Effector memory CD4-positive, alpha-beta T cell (primary cell): ENCODE measurements around the gene SVIL.
"Not testable (repeated sequence)": the region's sequence is repeated elsewhere in the genome, so short reads cannot be mapped to it uniquely, and the experiment has no call there.

ENCODE experiments used
- DNase-seq, 3 donors: peaks; one replicate each; pipeline ENCODE4 v3.0.0-alpha.2; 2020
- H3K27ac ChIP-seq: 2 replicates; pipeline ENCODE4 v1.7.0; 2013; ENCODE audit warnings: mild to moderate bottlenecking, low read length, moderate library complexity; ENCODE audit not compliant: insufficient read depth, poor library complexity, severe bottlenecking
- H3K27me3 ChIP-seq: replicated peaks from 2 replicates; pipeline ENCODE4 v1.7.0; 2013; ENCODE audit warnings: mild to moderate bottlenecking, low read length; ENCODE audit not compliant: insufficient read depth, control insufficient read depth, poor library complexity, severe bottlenecking
- H3K36me3 ChIP-seq: 2 replicates; pipeline ENCODE4 v1.7.0; 2013; ENCODE audit warnings: mild to moderate bottlenecking, low read length, moderate library complexity; ENCODE audit not compliant: control insufficient read depth, insufficient read depth
- H3K4me1 ChIP-seq: 2 replicates; pipeline ENCODE4 v1.7.0; 2013; ENCODE audit warnings: low read length, mild to moderate bottlenecking; ENCODE audit not compliant: control insufficient read depth, insufficient read depth, poor library complexity, severe bottlenecking
- H3K4me3 ChIP-seq: 2 replicates; pipeline ENCODE4 v1.7.0; 2013; ENCODE audit warnings: low read length, low read depth, mild to moderate bottlenecking; ENCODE audit not compliant: insufficient read depth, poor library complexity, severe bottlenecking
- H3K9me3 ChIP-seq: 2 replicates; pipeline ENCODE4 v1.7.0; 2013; ENCODE audit warnings: mild to moderate bottlenecking, low read length, moderate library complexity; ENCODE audit not compliant: control insufficient read depth

Gene SVIL

GRCh38 chr10:29583674-29584073 is 51.1 kb downstream of the SVIL start:
- H3K4me1 ChIP-seq = no peaks in the 10 kb centered on the region
- DNase-seq = no peak
- peaks cover 4% of the 10 kb centered on the region for H3K36me3 ChIP-seq
- H3K27ac ChIP-seq = no peak overlapping the region
- no peaks in the 10 kb centered on the region for H3K27me3 ChIP-seq
- no peaks in the 10 kb centered on the region for H3K9me3 ChIP-seq
- H3K4me3 ChIP-seq = no peak overlapping the region

GRCh38 chr10:29582769-29583168 is 52.0 kb downstream of the SVIL start:
- H3K9me3 ChIP-seq, H3K27ac ChIP-seq, DNase-seq, H3K4me3 ChIP-seq, H3K36me3 ChIP-seq, H3K27me3 ChIP-seq, H3K4me1 ChIP-seq: not testable (repeated sequence)

GRCh38 chr10:29579455-29579970 is 55.3 kb downstream of the SVIL start:
- no peaks in the 10 kb centered on the region for H3K27me3 ChIP-seq
- DNase-seq = no peak
- H3K27ac ChIP-seq = no peak overlapping the region
- H3K36me3 ChIP-seq = peaks cover 4% of the 10 kb centered on the region
- no peak overlapping the region for H3K4me3 ChIP-seq
- H3K4me1 ChIP-seq = no peaks in the 10 kb centered on the region
- H3K9me3 ChIP-seq = no peaks in the 10 kb centered on the region

- H3K9me3 ChIP-seq = no peaks in the 10 kb centered on the region
- no peak overlapping the region for H3K27ac ChIP-seq
- no peak for DNase-seq
- peaks cover 4% of the 10 kb centered on the region for H3K36me3 ChIP-seq
- no peaks in the 10 kb centered on the region for H3K27me3 ChIP-seq
- H3K4me3 ChIP-seq = no peak overlapping the region
- H3K4me1 ChIP-seq = no peaks in the 10 kb centered on the region
Observed at GRCh38 chr10:29578457-29578856, 56.3 kb downstream of the SVIL start.

- no peaks in the 10 kb centered on the region for H3K9me3 ChIP-seq
- no peak for DNase-seq
- no peak overlapping the region for H3K27ac ChIP-seq
- no peaks in the 10 kb centered on the region for H3K27me3 ChIP-seq
- peaks cover 4% of the 10 kb centered on the region for H3K36me3 ChIP-seq
- no peak overlapping the region for H3K4me3 ChIP-seq
- no peaks in the 10 kb centered on the region for H3K4me1 ChIP-seq
Observed at GRCh38 chr10:29576681-29577080, 58.1 kb downstream of the SVIL start.

- no peaks in the 10 kb centered on the region for H3K4me1 ChIP-seq
- H3K4me3 ChIP-seq = no peak overlapping the region
- DNase-seq = no peak
- H3K36me3 ChIP-seq = peaks cover 4% of the 10 kb centered on the region
- H3K27ac ChIP-seq = no peak overlapping the region
- H3K27me3 ChIP-seq = no peaks in the 10 kb centered on the region
- no peaks in the 10 kb centered on the region for H3K9me3 ChIP-seq
Observed at GRCh38 chr10:29575098-29575455, 59.7 kb downstream of the SVIL start.

GRCh38 chr10:29574212-29575097 is 60.3 kb downstream of the SVIL start:
- not testable (repeated sequence) for H3K36me3 ChIP-seq, H3K27me3 ChIP-seq, H3K4me1 ChIP-seq, H3K4me3 ChIP-seq, H3K27ac ChIP-seq, H3K9me3 ChIP-seq, DNase-seq

GRCh38 chr10:29570248-29570647 is 64.5 kb downstream of the SVIL start:
- not testable (repeated sequence) for H3K9me3 ChIP-seq, H3K27me3 ChIP-seq, H3K4me1 ChIP-seq, H3K36me3 ChIP-seq, H3K4me3 ChIP-seq, DNase-seq, H3K27ac ChIP-seq

- H3K9me3 ChIP-seq = no peaks in the 10 kb centered on the region
- no peaks in the 10 kb centered on the region for H3K4me1 ChIP-seq
- H3K27me3 ChIP-seq = no peaks in the 10 kb centered on the region
- DNase-seq = no peak
- H3K4me3 ChIP-seq = no peak overlapping the region
- H3K36me3 ChIP-seq = no peaks in the 10 kb centered on the region
- no peak overlapping the region for H3K27ac ChIP-seq
Observed at GRCh38 chr10:29569795-29570194, 65.0 kb downstream of the SVIL start.

GRCh38 chr10:29567003-29567402 is 67.8 kb downstream of the SVIL start:
- DNase-seq = no peak
- no peaks in the 10 kb centered on the region for H3K36me3 ChIP-seq
- H3K4me1 ChIP-seq = no peaks in the 10 kb centered on the region
- no peak overlapping the region for H3K4me3 ChIP-seq
- H3K27ac ChIP-seq = no peak overlapping the region
- H3K27me3 ChIP-seq = no peaks in the 10 kb centered on the region
- H3K9me3 ChIP-seq = no peaks in the 10 kb centered on the region
